ENCODE measurements around the gene PTGIS.

Gene PTGIS

GRCh38 chr20:49519777-49520359, 48.1 kb downstream of the PTGIS start:
- DNase-seq, result no peak

GRCh38 chr20:49519212-49519712, 48.7 kb downstream of the PTGIS start:
- DNase-seq, result no peak

- DNase-seq, result no peak
Measured at GRCh38 chr20:49518576-49518975, 49.4 kb downstream of the PTGIS start.

- no peak for DNase-seq
Measured at GRCh38 chr20:49517805-49518100, 50.2 kb downstream of the PTGIS start.

GRCh38 chr20:49516916-49517804, 50.8 kb downstream of the PTGIS start:
- no peak for DNase-seq

- no peak for DNase-seq
Measured at GRCh38 chr20:49515586-49515985, 52.4 kb downstream of the PTGIS start.

GRCh38 chr20:49513517-49513916, 54.4 kb downstream of the PTGIS start:
- no peak for DNase-seq

- no peak for DNase-seq
Measured at GRCh38 chr20:49513009-49513408, 54.9 kb downstream of the PTGIS start.

GRCh38 chr20:49511788-49512525, 56.0 kb downstream of the PTGIS start:
- no peak for DNase-seq

GRCh38 chr20:49510562-49511122, 57.3 kb downstream of the PTGIS start:
- no peak for DNase-seq

GRCh38 chr20:49508435-49509199, 59.3 kb downstream of the PTGIS start:
- peak; percentile 49 for DNase-seq

- DNase-seq, result no peak
Measured at GRCh38 chr20:49507741-49508434, 60.0 kb downstream of the PTGIS start.

- DNase-seq, result no peak
Measured at GRCh38 chr20:49505518-49505917, 62.4 kb downstream of the PTGIS start.

- DNase-seq, result no peak
Measured at GRCh38 chr20:49503176-49503575, 64.8 kb downstream of the PTGIS start.

- DNase-seq, result peak; percentile 25
Measured at GRCh38 chr20:49501917-49502316, 66.0 kb downstream of the PTGIS start.

GRCh38 chr20:49497398-49497669, 70.6 kb downstream of the PTGIS start:
- DNase-seq, result no peak

GRCh38 chr20:49496553-49497397, 71.2 kb downstream of the PTGIS start:
- DNase-seq, result no peak

GRCh38 chr20:49496043-49496442, 71.9 kb downstream of the PTGIS start:
- no peak for DNase-seq

- no peak for DNase-seq
Measured at GRCh38 chr20:49490689-49491088, 77.2 kb downstream of the PTGIS start.

- DNase-seq, result no peak
Measured at GRCh38 chr20:49489688-49490087, 78.2 kb downstream of the PTGIS start.

- DNase-seq, result no peak
Measured at GRCh38 chr20:49486064-49486463, 81.9 kb downstream of the PTGIS start.

Measured in hematopoietic multipotent progenitor cell treated with erythropoietin and hydrocortisone succinate and interleukin-3 and kit ligand, for 8 days (in vitro differentiated cells).